Measurements from ENCODE around the gene PPP1R13L. TPM values are rescaled to one million over a fixed set of nuclear protein-coding genes. Genes with fewer than 3 reads are reported as not detected.

Gene PPP1R13L
- total and polyA plus RNA-seq, 2 donors (not counting 1 experiment from before 2014, with no cell fraction given), result 7.4 to 9.2 TPM

- Histone ChIP-seq H3K9ac (ENCODE audit: low read length) (no peak overlapping the region), H3K4me1 (ENCODE audit: control insufficient read depth in 2 of 2, insufficient read depth in 2 of 2, low read length in 2 of 2) (no peaks in the 10 kb centered on the region), H3K36me3 (replicated peaks in 1 of 2; ENCODE audit: control extremely low read depth in 1 of 2, control insufficient read depth in 1 of 2, extremely low read depth in 1 of 2, insufficient read depth in 2 of 2, low read length in 1 of 2) (peaks cover 0 to 13% of the 10 kb centered on the region in 2 experiments), H3K79me2 (ENCODE audit: control insufficient read depth, insufficient read depth, low read length) (no peaks in the 10 kb centered on the region), H3K27ac (ENCODE audit: low read length in 2 of 2) (no peak overlapping the region), H3K4me2 (replicated peaks; ENCODE audit: low read depth, low read length, poor library complexity, severe bottlenecking) (no peak overlapping the region), H2AFZ (ENCODE audit: insufficient read depth, low read depth, low read length, poor library complexity, severe bottlenecking) (no peak overlapping the region), H3K9me3 (ENCODE audit: control extremely low read depth in 1 of 3, control insufficient read depth in 2 of 3, insufficient read depth in 1 of 3, low read length in 2 of 3) (no peaks in the 10 kb centered on the region), H4K20me1 (ENCODE audit: control insufficient read depth, insufficient read depth, low read length, poor library complexity, severe bottlenecking) (no peaks in the 10 kb centered on the region), H3K4me3 (ENCODE audit: control extremely low read depth in 1 of 5, extremely low read depth in 1 of 5, insufficient read depth in 1 of 5, low read depth in 2 of 5, low read length in 4 of 5) (no peak overlapping the region), H3K27me3 (replicated peaks in 1 of 4; ENCODE audit: control extremely low read depth in 1 of 4, control insufficient read depth in 3 of 4, insufficient read depth in 4 of 4, low read length in 3 of 4) (no peaks in the 10 kb centered on the region)
- no peak for ATAC-seq (ENCODE audit: low read depth)
- CTCF ChIA-PET, result no interaction called here
- intact Hi-C loops (cut with micrococcal nuclease), result no loop called here
- 89% methylated on average over 11 of the region's 16 CpGs for WGBS (ENCODE audit: insufficient coverage)
- TF ChIP-seq CTCF (IDR thresholded peaks at IDR 0.05) (no peak), EZH2 (IDR thresholded peaks at IDR 0.05; ENCODE audit: borderline replicate concordance, insufficient read depth, low read depth, low read length, poor library complexity, severe bottlenecking) (no peak)
- Mint-ChIP-seq H3K9me3 (ENCODE audit: insufficient read depth) (no peaks in the 10 kb centered on the region), H3K27ac (no peak overlapping the region), H3K27me3 (no peaks in the 10 kb centered on the region), H3K4me1 (no peaks in the 10 kb centered on the region), H3K4me3 (no peak overlapping the region)
- no peak for DNase-seq
- POLR2A ChIA-PET, result no interaction called here
Measured at GRCh38 chr19:45362291-45362690, 42.6 kb downstream of the PPP1R13L start.

- no peak overlapping the region for H3K27ac Mint-ChIP-seq
- ATAC-seq (ENCODE audit: low read depth), result no peak
- no peaks in the 10 kb centered on the region for H3K27me3 Mint-ChIP-seq
- Histone ChIP-seq H3K79me2 (ENCODE audit: control insufficient read depth, insufficient read depth, low read length) (no peaks in the 10 kb centered on the region), H3K9ac (ENCODE audit: low read length) (no peak overlapping the region), H4K20me1 (ENCODE audit: control insufficient read depth, insufficient read depth, low read length, poor library complexity, severe bottlenecking) (no peaks in the 10 kb centered on the region), H2AFZ (ENCODE audit: insufficient read depth, low read depth, low read length, poor library complexity, severe bottlenecking) (no peak overlapping the region), H3K4me1 (ENCODE audit: control insufficient read depth in 2 of 2, insufficient read depth in 2 of 2, low read length in 2 of 2) (no peaks in the 10 kb centered on the region), H3K36me3 (replicated peaks in 1 of 2; ENCODE audit: control extremely low read depth in 1 of 2, control insufficient read depth in 1 of 2, extremely low read depth in 1 of 2, insufficient read depth in 2 of 2, low read length in 1 of 2) (peaks cover 0 to 15% of the 10 kb centered on the region in 2 experiments), H3K27ac (ENCODE audit: low read length in 2 of 2) (no peak overlapping the region), H3K4me3 (ENCODE audit: control extremely low read depth in 1 of 5, extremely low read depth in 1 of 5, insufficient read depth in 1 of 5, low read depth in 2 of 5, low read length in 4 of 5) (no peak overlapping the region), H3K9me3 (ENCODE audit: control extremely low read depth in 1 of 3, control insufficient read depth in 2 of 3, insufficient read depth in 1 of 3, low read length in 2 of 3) (no peaks in the 10 kb centered on the region), H3K4me2 (replicated peaks; ENCODE audit: low read depth, low read length, poor library complexity, severe bottlenecking) (no peak overlapping the region), H3K27me3 (replicated peaks in 1 of 4; ENCODE audit: control extremely low read depth in 1 of 4, control insufficient read depth in 3 of 4, insufficient read depth in 4 of 4, low read length in 3 of 4) (no peaks in the 10 kb centered on the region)
- 94% methylated on average over 14 of the region's 14 CpGs for WGBS (ENCODE audit: insufficient coverage)
- H3K4me3 Mint-ChIP-seq, result no peak overlapping the region
- TF ChIP-seq EZH2 (IDR thresholded peaks at IDR 0.05; ENCODE audit: borderline replicate concordance, insufficient read depth, low read depth, low read length, poor library complexity, severe bottlenecking) (no peak), CTCF (IDR thresholded peaks at IDR 0.05) (no peak)
- intact Hi-C loops (cut with micrococcal nuclease), result no loop called here
- H3K9me3 Mint-ChIP-seq (ENCODE audit: insufficient read depth), result no peaks in the 10 kb centered on the region
- POLR2A ChIA-PET, result no interaction called here
- CTCF ChIA-PET, result no interaction called here
- DNase-seq, result no peak
- no peaks in the 10 kb centered on the region for H3K4me1 Mint-ChIP-seq
Measured at GRCh38 chr19:45361608-45362007, 43.3 kb downstream of the PPP1R13L start.

Measured in B cell (primary cell).